Measurements from ENCODE around the gene TMEM143.

- TF ChIP-seq CTCF (conservative IDR thresholded peaks at IDR 0.05; ENCODE audit: low read length) (no peak), EZH2phosphoT487 (IDR thresholded peaks at IDR 0.05; ENCODE audit: borderline replicate concordance) (no peak)
These were observed 65.8 kb downstream of the TMEM143 start for GRCh38 chr19:48297975-48298374.

Measured in Loucy (cell line).